Heart left ventricle (tissue), 16 donors: ENCODE results near the gene SULT1E1. TPM values are rescaled to one million over a fixed set of nuclear protein-coding genes. Genes with fewer than 3 reads are reported as not detected.

Experiments
- ATAC-seq, 4 donors: fragments of 200-7000 bp; cut with Tn5 transposase; one replicate each; pipeline ENCODE4 v1.9.1; 2020 to 2022; ENCODE audit warnings: moderate library complexity in 4 of 4, mild to moderate bottlenecking in 3 of 4, moderate number of reproducible peaks in 1 of 4
- DNase-seq, 5 donors: peaks; one replicate each; pipeline ENCODE4 v3.0.0-alpha.2; 2020
- H3K27ac ChIP-seq, 12 donors: fragments of 200-600 bp; sonication (generic) in 4 of 12; one replicate each; pipeline versions ENCODE4 v1.5.0 to v1.8.0; 2016 to 2022; ENCODE audit warnings: mild to moderate bottlenecking in 2 of 12
- H3K27me3 ChIP-seq, 9 donors: fragments of 200-600 bp; sonication (generic) in 2 of 9; one replicate each; pipeline versions ENCODE4 v1.5.1 to v1.8.0; 2016 to 2022; ENCODE audit warnings: mild to moderate bottlenecking in 3 of 9
- H3K36me3 ChIP-seq, 9 donors: fragments of 200-600 bp; sonication (generic) in 2 of 9; one replicate each; pipeline versions ENCODE4 v1.5.0 to v1.8.0; 2018 to 2022; ENCODE audit warnings: mild to moderate bottlenecking in 2 of 9
- H3K4me1 ChIP-seq, 12 donors: fragments of 200-600 bp; sonication (generic) in 4 of 12; one replicate each; pipeline versions ENCODE4 v1.5.0 to v1.8.0; 2016 to 2022; ENCODE audit warnings: mild to moderate bottlenecking in 3 of 12
- H3K4me3 ChIP-seq, 12 donors: fragments of 200-600 bp; sonication (generic) in 4 of 12; one replicate each; pipeline versions ENCODE4 v1.5.0 to v1.8.0; 2017 to 2022; ENCODE audit warnings: mild to moderate bottlenecking in 9 of 12, moderate library complexity in 4 of 12
- H3K9me3 ChIP-seq, 12 donors: fragments of 200-600 bp; sonication (generic) in 4 of 12; one replicate each; pipeline versions ENCODE4 v1.5.0 to v1.8.0; 2016 to 2022; ENCODE audit warnings: mild to moderate bottlenecking in 1 of 12
- POLR2A ChIP-seq, 2 donors: fragments of 450-650 bp; IDR thresholded peaks; one replicate each; pipeline ENCODE4 v1.6.1; 2017; ENCODE audit warnings: antibody characterized with exemption in 2 of 2, mild to moderate bottlenecking in 2 of 2, moderate library complexity in 2 of 2
- WGBS, 4 donors: extraction: QIAGEN DNeasy Blood & Tissue Kit in 2 of 4; methylation state at CpG; one replicate each; pipeline versions ENCODE4 v1.1.5 to v1.1.7; 2013 to 2018; 5-methylcytosine and 5-hydroxymethylcytosine counted together
- intact Hi-C, 10 donors: fragments of 100-400 bp; cut with DNase I; formaldehyde crosslinking; loops; one replicate each; pipeline versions ENCODE4 v1.11.1 to v1.14.2; 2022
- polyA plus RNA-seq, 2 donors: library from polyadenylated mRNA; stranded (reverse); fragments of 200-250 nt; gene quantifications; one replicate each; pipeline ENCODE4 v1.2.3, GENCODE V29; 2013
- total RNA-seq, 9 donors: library from RNA; depleted of rRNA in 2 of 9; stranded (reverse); fragments of >200 nt in 2 of 9; fragmentation: NEBNext Ultra II Directional in 3 of 9; extraction: Animal tissue kit (Norgen Biotek cat#: 25700) in 3 of 9; gene quantifications; one replicate each; pipeline versions ENCODE4 v1.1.0 to v1.2.4, GENCODE V29; 2016 to 2023
- TF ChIP-seq, protein P1 (sequence below), 12 donors: fragments of 200-600 bp; sonication (generic) in 4 of 12; IDR thresholded peaks; one replicate each; pipeline versions ENCODE4 v1.5.0 to v1.8.0; 2018 to 2022; ENCODE audit warnings: antibody characterized with exemption in 12 of 12, mild to moderate bottlenecking in 5 of 12
- donor health status: ischemic (EF 13 %, LVEDD 7.1; RV severe dilation, severe dysfunction).
- donor health status: healthy with polysubstance abuse.
- donor health status: DM: no; HTN: yes; CAD: no.
- donor health status: DM: no; HTN: no; CAD: no.
- donor health status: ischemic (EF 25% LVEDD 6.9; RV normal size, moderate dysfunction).
- donor health status: ischemic (EF 25% LVEDD 5.7; RV mildly dilated, moderate dysfunction).
- donor health status: healthy.
- donor health status: DM: yes; HTN: yes; CAD: no.
- donor health status: ischemic (EF 35%, LVEDD 5.7; RV mildly dilated, moderate dysfunction).
- donor health status: nonischemic (EF 11% LVEDD 7.7; RV severe dilation, severe dysfunction).
- donor health status: DM: yes; HTN: yes; CAD: no.
- donor health status: PGD.
- donor health status: ischemic (EF 29% LVEDD 5.4; RV normal size, mild dysfunction).
- donor health status: nonischemic (EF 23%, LVEDD 6.1; RV moderate dilation, normal function).

Gene SULT1E1
- total and polyA plus RNA-seq, 11 donors = not detected

DNA sequence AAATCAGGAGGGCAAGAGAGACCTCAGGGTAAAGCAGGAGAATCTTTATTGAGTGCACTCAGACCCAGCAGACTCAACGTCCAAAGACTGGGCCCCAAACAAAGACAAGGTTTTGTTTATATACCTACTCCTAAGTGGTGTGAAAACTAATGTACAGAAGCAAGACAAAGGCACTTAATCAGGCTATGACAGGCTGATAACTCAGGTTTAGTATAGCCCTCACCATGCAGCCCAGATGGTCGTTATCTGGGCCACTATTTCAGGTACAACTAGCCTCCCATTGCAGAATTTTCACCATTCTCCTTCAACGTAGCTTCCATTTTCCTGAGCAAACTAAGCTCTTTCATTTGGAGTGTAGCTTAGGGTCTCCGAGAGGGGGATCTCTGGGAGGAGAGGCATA is 36.9 kb downstream of the SULT1E1 start:
- Histone ChIP-seq H3K9me3 (peaks cover 0 to 10% (median 0%) of the 10 kb centered on the region in 12 donors), H3K27ac (no peak overlapping the region), H3K4me3 (no peak overlapping the region), H3K27me3 (no peaks in the 10 kb centered on the region), H3K4me1 (no peaks in the 10 kb centered on the region), H3K36me3 (no peaks in the 10 kb centered on the region)
- ATAC-seq = no peak
- intact Hi-C loops = no loop called here
- DNase-seq = no peak
- TF ChIP-seq POLR2A (IDR thresholded peaks at IDR 0.05) = no peak
- TF ChIP-seq, protein P1, sequence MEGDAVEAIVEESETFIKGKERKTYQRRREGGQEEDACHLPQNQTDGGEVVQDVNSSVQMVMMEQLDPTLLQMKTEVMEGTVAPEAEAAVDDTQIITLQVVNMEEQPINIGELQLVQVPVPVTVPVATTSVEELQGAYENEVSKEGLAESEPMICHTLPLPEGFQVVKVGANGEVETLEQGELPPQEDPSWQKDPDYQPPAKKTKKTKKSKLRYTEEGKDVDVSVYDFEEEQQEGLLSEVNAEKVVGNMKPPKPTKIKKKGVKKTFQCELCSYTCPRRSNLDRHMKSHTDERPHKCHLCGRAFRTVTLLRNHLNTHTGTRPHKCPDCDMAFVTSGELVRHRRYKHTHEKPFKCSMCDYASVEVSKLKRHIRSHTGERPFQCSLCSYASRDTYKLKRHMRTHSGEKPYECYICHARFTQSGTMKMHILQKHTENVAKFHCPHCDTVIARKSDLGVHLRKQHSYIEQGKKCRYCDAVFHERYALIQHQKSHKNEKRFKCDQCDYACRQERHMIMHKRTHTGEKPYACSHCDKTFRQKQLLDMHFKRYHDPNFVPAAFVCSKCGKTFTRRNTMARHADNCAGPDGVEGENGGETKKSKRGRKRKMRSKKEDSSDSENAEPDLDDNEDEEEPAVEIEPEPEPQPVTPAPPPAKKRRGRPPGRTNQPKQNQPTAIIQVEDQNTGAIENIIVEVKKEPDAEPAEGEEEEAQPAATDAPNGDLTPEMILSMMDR (IDR thresholded peaks at IDR 0.05) = no peak
- 71 to 78% (median 72%) methylated on average over 4 of the region's 4 CpGs for WGBS, 4 donors

GRCh38 chr4:69822198-69822597 is 37.7 kb downstream of the SULT1E1 start:
- Histone ChIP-seq H3K4me1 (no peaks in the 10 kb centered on the region), H3K27ac (no peak overlapping the region), H3K9me3 (peaks cover 0 to 10% (median 0%) of the 10 kb centered on the region in 12 donors), H3K4me3 (no peak overlapping the region), H3K36me3 (no peaks in the 10 kb centered on the region), H3K27me3 (no peaks in the 10 kb centered on the region)
- WGBS, 4 donors = 78 to 84% (median 84%) methylated on average over 5 of the region's 5 CpGs
- intact Hi-C loops = no loop called here
- no peak for TF ChIP-seq POLR2A (IDR thresholded peaks at IDR 0.05)
- TF ChIP-seq, protein P1 (IDR thresholded peaks at IDR 0.05) = no peak
- DNase-seq (no peak), ATAC-seq (no peak)

- H3K27ac ChIP-seq = no peak overlapping the region
- 92 to 100% (median 95%) methylated on average over 1 of the region's 1 CpG for WGBS, 4 donors
- no peaks in the 10 kb centered on the region for H3K36me3 ChIP-seq
- DNase-seq (no peak), ATAC-seq (no peak)
- H3K4me1 ChIP-seq = no peaks in the 10 kb centered on the region
- H3K4me3 ChIP-seq = no peak overlapping the region
- no peaks in the 10 kb centered on the region for H3K27me3 ChIP-seq
- intact Hi-C loops = no loop called here
- H3K9me3 ChIP-seq = no peaks in the 10 kb centered on the region
- TF ChIP-seq, protein P1 (IDR thresholded peaks at IDR 0.05) = no peak
- TF ChIP-seq POLR2A (IDR thresholded peaks at IDR 0.05) = no peak
Observed at GRCh38 chr4:69818060-69818639, 41.8 kb downstream of the SULT1E1 start.

DNA sequence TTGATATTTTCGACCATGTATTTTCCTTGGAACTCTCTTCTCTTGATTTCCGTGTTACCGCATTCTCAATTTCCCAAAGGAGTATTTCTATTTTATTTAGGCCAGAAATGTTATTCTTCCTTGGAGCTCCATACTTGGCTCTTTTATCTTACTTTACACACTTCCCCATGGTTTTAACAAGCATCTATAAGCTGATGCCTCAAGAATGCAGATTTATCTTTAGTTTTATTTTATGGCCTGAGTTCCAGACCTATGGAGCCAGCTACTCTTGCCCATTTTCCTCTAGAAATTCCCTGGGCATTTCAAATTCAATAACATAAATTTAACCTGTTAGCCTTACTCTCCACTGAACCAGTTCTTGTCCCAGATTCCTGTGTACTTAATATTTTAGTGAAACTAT is 43.7 kb downstream of the SULT1E1 start:
- H3K27me3 ChIP-seq = no peaks in the 10 kb centered on the region
- intact Hi-C loops = no loop called here
- H3K4me1 ChIP-seq = no peaks in the 10 kb centered on the region
- no peaks in the 10 kb centered on the region for H3K36me3 ChIP-seq
- H3K9me3 ChIP-seq = no peaks in the 10 kb centered on the region
- no peak overlapping the region for H3K27ac ChIP-seq
- WGBS, 4 donors = 56 to 64% (median 59%) methylated on average over 3 of the region's 3 CpGs
- DNase-seq = no peak
- TF ChIP-seq, protein P1 (IDR thresholded peaks at IDR 0.05) = no peak
- TF ChIP-seq POLR2A (IDR thresholded peaks at IDR 0.05) = no peak
- ATAC-seq = no peak
- H3K4me3 ChIP-seq = no peak overlapping the region
